Hematopoietic multipotent progenitor cell treated with erythropoietin and hydrocortisone succinate and interleukin-3 and kit ligand, for 17 days (in vitro differentiated cells): ENCODE measurements around the gene RAB39A.
"Not testable (repeated sequence)": the region's sequence is repeated elsewhere in the genome, so short reads cannot be mapped to it uniquely, and the experiment has no call there.

Experiments used
- DNase-seq: peaks from one replicate; pipeline ENCODE4 v3.0.0-alpha.2; 2015; ENCODE audit warnings: low spot score

The RAB39A gene, protein sequence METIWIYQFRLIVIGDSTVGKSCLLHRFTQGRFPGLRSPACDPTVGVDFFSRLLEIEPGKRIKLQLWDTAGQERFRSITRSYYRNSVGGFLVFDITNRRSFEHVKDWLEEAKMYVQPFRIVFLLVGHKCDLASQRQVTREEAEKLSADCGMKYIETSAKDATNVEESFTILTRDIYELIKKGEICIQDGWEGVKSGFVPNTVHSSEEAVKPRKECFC

DNA sequence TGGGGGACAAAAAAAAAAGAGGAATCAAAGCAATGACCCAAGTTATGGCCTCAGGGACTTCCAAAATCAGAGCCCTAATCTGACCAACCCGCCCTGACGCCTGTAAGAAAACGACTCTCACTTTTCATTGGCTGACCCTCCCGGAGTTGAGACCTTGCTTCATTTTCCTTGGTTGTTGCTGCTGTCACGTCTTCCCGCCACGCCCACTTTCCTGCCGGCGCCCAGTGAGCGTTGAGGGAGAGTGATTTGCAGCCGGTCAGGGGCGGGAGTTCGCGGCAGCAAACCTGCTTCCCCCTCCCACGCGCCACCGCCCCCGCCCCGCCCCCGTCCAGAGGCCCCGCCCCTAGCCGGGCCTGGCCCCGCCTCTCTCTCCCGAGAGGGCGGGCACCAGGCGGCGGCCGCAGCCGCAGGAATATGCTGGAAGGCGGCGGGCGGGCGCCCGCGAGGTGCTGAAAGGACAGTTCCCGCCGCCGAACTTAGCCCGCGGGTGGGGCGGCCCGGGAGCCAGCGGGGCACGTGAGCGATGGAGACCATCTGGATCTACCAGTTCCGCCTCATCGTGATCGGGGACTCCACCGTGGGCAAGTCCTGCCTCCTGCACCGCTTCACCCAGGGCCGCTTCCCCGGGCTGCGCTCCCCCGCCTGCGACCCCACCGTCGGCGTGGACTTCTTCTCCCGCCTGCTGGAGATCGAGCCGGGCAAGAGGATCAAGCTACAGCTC lies at the start of gene RAB39A:
TSS of gene RAB39A (plus strand) at position 403 of the 721 bp plus-strand sequence. CDS start at position 524, 121 bp downstream.
- DNase-seq, result peak; percentile 49

DNA sequence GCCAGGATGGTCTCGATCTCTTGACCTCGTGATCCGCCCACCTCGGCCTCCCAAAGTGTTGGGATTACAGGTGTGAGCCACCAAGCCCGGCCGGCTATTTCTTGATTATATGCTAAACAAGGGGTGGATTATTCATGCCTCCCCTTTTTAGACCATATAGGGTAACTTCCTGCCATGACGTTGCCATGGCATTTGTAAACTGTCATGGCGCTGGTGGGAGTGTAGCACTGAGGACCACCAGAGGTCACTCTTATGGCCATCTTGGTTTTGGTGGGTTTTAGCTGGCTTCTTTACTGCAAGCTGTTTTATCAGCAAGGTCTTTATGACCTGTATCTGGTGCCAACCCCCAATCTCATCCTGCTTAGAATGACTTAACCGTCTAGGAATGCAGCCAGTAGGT lies 46.8 kb upstream of the RAB39A start:
- not testable (repeated sequence) for DNase-seq

DNA sequence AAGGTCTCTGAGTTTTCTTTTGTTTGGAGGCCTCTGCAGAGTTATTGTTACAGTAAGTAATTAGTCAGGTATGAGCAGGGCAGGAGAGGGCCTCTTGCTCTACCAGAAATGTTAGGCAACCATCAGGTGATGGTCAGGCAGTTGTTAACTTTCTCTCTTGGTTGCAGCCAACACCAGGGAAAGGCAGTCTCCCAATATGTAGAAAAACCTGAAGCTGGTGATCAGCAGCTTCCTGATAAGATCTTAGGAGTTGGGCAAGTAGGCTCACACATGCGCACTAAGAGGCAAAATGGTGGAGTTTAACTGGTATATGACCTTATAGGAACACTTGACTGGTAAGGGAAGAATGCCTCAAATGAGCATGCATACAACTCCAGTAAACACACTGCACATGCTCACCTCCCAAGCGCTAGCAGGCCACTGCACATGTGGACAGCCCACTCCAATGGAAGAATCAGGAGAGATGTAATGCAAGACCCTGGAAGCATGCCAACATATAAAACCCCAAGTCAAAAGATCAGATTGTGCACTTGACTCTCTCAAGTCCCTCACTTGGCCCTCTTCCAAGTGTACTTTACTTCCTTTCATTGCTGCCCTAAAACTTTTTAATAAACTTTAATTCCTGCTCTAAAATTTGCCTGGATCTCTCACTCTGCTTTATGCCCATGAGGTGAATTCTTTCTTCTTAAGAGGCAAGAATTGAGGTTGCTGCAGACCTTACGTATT lies 46.0 kb upstream of the RAB39A start:
- no peak for DNase-seq

- no peak for DNase-seq
Measured at GRCh38 chr11:107898270-107898669, 30.0 kb upstream of the RAB39A start.

DNA sequence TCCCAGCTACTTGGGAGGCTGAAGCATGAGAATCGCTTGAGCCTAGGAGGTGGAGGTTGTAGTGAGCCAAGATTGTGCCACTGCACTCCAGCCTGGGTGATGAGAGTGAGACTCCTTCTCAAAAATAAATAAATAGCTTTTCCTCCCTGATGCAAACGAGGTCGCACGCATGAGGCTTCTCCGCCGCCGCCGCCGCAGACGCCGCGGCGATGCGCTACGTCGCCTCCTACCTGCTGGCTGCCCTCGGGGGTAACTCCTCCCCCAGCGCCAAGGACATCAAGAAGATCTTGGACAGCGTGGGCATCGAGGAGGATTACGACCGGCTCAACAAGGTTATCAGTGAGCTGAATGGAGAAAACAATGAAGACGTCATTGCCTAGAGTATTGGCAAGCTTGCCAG lies 20.0 kb upstream of the RAB39A start:
- no peak for DNase-seq

DNA sequence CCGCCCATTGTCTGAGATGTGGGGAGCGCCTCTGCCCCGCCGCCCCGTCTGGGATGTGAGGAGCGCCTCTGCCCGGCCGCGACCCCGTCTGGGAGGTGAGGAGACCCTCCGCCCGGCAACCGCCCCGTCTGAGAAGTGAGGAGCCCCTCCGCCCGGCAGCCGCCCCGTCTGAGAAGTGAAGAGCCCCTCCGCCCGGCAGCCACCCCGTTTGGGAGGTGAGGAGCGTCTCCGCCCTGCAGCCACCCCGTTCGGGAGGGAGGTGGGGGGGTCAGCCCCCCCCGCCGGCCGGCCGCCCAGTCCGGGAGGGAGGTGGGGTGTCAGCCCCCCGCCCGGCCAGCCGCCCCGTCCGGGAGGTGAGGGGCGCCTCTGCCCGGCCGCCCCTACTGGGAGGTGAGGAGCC lies 15.8 kb upstream of the RAB39A start:
- DNase-seq, result not testable (repeated sequence)

GRCh38 chr11:107915229-107915628 lies 13.0 kb upstream of the RAB39A start:
- DNase-seq, result no peak

- DNase-seq, result peak; percentile 56
Measured at GRCh38 chr11:107916671-107917241, 11.5 kb upstream of the RAB39A start.

DNA sequence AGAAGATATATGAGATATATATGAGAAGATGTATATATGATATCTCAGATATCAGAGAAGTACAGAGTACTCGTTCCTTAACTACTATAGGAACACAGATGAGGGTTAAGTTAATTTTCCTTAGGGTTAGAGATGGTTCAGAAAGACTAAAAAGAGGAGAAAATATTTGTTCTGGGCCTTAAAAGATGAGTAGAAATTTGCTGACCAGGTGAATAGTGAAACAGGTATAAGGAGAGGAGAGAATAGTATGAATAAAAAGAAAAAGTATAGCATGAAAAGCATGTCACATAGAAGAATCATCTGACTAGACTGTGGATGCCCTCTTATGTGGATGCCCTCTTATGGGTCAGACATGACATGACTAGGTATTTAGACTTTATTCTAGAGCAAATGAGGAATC lies 6.3 kb upstream of the RAB39A start:
- DNase-seq, result no peak

DNA sequence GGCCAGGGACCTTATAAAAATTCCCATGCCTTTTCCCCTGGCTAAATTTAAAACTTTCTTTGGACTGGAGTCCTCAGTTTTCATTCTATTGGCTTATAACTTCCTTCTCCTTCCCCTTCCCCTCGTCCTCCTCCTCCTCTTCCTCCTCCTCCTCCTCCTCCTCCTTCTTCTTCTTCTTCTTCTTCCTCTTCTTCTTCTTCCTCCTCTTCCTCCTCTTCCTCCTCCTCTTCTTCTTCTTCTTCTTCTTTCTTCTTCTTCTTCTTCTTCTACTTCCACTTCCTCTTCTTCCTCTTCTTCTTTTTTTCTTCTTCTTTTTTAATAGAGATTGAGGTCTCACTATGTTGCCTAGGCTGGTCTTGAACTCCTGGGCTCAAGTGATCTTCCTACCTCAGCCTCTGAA lies 4.7 kb upstream of the RAB39A start:
- DNase-seq, result not testable (repeated sequence)

DNA sequence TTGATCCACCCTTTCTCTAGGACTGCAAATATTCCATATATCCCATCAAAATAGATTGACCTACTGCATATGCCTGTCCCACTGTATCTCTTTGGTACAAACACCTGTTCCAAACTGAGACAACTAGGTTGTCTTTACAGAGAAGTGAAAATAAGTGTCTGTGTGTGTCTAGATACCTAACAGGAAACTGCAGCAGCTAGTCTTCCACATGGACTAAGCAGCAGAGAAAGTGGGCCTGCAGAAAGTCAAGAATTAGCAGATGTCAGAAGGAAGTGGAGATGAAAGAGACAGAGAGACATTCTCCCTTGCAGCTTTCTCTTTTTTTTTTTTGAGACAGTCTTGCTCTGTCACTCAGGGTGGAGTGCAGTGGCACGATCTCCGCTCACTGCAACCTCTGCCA lies 3.9 kb upstream of the RAB39A start:
- no peak for DNase-seq

- no peak for DNase-seq
Measured at GRCh38 chr11:107927559-107927958, 689 bp upstream of the RAB39A start.

DNA sequence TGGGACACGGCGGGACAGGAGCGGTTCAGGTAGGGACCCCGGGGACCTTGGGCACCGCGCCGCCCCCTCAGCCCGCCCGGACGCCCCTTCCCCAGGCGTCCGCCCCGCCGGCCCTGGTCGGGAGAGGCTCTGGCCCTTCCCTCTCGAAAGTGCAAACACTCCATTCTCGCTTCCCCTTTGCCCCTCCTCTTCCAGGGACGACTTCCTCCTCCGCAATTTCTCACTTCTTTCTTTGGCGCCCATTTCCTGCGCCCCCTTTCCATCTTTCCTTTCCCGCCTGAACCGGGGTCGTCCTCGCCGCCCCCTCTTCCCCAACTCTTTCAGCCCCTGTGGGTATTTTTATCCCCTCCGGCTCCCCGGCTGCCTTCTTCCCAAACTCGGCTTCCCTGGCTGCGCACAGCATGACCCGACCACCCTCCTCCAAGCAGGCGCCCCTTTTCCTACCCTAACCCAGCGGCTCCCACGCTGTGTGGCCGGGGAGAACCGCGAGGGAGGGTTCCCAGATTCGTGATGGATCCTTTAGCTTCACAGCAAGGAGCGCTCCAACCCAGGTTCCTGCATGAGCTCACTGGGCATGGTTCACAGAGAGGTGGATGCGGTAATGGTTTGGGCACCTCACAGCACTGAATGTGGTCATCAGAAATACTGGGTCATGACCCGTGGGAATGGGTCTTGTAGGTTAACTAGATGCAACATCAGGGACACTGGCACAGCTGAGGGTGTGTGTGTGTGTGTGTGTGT lies 689 bp downstream of the RAB39A start:
- no peak for DNase-seq

GRCh38 chr11:107929611-107930200 lies 1.5 kb downstream of the RAB39A start:
- DNase-seq, result no peak

- no peak for DNase-seq
Measured at GRCh38 chr11:107931206-107931605, 3.0 kb downstream of the RAB39A start.

DNA sequence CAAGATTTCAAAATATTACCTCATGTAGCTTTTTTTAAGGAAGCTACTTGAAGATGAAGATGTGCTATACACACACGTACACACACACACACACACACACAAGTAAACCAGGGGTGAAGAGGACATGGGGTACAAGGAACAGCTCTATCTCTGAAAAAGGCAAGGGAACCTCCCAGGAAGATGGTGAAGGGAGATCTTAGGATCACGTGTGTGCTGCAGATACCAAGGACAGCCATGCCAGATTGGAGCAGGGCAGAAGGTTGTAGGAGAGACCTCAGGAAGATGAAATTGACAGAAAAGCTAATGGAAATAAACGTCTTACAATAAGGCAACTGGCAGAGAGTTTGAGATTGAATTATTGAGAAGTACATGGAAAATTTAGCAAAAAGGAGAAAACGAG lies 19.7 kb downstream of the RAB39A start:
- no peak for DNase-seq

GRCh38 chr11:107948328-107948727 lies 20.1 kb downstream of the RAB39A start:
- DNase-seq, result not testable (repeated sequence)

- no peak for DNase-seq
Measured at GRCh38 chr11:107951155-107951554, 22.9 kb downstream of the RAB39A start.

DNA sequence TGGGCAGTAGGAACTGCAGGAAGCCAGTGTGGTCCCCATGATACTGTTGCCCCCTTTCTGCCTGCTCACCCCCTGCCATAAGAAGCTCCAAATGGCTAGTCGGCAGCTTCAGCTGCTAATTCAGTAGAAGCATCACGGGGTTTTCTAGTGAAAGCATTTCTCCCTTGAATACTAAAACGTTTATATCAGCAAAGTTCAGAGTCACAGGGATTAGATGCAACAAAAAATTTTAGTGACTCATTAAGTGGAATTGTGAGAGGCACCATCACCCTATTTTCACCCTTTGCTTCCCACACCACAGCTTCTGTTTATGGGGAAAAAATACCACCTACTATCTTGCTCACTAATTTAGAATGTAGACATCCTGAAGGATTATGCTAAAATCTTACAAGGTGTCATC lies 25.2 kb downstream of the RAB39A start:
- DNase-seq, result no peak

- DNase-seq, result no peak
Measured at GRCh38 chr11:107956543-107956942, 28.3 kb downstream of the RAB39A start.

GRCh38 chr11:107957109-107957588 lies 28.9 kb downstream of the RAB39A start:
- DNase-seq, result no peak
